ENCODE data around the gene ABCA12.

ABCA12 gene

DNA sequence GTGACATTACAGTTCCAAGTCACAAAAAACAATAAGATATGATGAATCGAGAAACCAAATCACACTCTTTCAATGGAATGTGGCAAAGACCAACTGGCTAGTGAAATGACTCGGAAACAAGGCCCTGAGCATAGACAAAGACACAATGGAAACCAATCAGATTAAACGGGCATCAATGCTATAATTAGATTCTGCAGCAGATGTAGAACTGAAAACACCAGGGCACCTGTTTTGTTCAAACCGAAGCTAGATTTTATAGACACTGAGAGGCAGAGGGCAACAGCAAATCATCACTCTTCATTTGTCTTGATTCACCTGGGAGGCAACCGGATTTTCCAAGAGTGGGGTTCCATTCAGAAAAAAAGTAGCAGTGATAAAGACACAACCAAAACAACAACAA lies 236.1 kb downstream of the ABCA12 start:
- no peak for DNase-seq

DNA sequence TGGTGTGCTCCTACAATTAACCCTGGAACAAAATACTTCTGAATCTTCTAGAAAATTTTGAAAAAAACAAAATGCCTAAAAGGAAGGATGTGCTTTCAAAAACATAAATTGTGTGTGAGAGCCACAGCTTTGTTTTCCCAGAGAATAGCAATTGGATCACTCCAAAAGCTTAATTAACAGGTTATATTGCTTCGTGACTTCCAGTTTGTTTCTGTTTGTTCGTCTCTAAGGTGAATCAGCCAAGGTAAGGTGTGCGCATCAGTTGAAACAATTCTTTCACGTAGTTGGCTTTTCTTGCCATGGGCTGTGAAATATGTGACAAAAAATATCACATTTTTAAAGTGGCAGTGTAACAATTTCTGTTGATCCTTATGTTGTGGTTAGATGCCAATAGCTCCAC lies 238.7 kb downstream of the ABCA12 start:
- DNase-seq: no peak

DNA sequence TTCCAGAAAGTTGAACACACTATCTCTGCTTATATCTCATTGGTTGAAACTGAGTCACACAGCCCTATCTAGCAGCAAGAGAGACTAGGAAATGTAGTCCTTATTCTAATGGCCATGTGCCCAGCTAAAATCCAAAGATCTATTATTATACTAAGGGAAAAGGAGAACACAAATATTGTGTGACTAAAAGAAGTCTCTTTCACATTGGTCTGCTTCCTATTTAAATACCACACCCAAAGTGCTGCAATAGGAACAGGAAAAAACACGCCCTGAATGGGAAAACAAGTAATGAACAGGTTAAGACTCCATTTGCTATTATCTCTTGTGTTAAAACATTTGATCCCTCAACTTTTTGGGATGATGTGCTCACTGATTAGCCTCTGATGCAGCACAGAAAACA lies 242.2 kb downstream of the ABCA12 start:
- no peak for DNase-seq

DNA sequence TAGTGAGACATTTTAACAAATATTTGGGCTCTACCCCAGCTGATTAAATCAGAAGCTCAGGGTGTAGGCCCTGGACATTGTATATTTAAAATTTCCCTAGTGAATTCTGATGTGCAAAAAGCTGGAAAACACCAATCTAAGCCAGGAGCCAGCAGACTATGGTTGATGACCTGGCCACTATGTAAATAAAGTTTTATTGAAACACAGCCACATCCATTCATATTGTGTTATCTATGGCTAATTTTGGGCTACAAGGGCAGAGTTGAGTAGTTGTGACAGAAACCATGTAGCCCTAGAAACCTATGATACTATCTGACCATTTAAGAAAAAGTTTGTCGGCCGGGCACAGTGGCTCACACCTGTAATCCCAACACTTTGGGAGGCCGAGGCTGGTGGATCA lies 243.0 kb downstream of the ABCA12 start:
- no peak for DNase-seq

DNA sequence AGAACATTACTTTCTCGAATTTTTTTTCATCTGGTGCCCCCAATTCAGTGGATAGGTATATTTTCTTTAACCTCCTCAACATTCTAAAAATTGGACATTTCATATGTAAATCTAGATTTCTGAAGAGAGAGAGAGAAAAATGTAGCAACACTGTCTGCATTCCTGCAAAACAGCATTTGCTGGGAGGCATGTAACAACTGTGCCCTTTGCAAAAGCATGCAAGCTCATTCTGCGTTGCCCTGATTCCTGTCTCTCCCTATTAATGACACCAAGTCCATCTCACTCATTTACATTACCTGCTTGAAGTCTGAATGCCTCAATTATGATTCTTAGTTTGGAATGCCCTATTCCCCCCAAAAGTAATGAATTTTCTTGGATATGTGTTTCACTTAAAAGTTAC lies 249.1 kb downstream of the ABCA12 start:
- DNase-seq: no peak

DNA sequence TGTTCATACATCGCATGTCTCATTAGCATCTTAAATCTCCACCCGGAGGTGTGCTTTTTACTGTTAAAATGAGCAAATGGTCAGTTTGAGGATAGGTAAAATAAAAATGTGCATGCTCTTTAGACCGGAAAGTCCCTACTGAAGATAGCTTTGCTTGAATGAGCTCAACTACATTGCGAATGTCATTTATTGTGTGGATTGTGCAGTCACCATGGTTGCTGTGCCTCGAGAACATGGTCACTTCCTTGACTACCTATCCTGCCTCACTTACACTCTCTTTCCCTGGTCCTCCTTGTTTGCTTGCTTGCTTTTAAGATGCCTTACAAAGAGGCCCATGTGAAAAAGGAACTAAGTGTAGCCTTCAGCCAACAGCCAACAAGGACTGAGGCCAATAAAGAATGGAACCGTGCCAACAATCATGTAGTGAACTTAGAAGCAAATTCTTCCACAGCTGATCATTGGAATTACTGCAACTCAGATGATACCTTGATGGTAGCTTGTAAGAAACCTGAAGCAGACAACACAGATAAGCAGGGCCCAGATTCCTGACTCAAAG lies 256.7 kb downstream of the ABCA12 start:
- DNase-seq: peak; percentile 5

Data from fibroblast of upper back skin (primary cell).